Measurements from ENCODE around the gene CTNNA2.

Gene CTNNA2

DNA sequence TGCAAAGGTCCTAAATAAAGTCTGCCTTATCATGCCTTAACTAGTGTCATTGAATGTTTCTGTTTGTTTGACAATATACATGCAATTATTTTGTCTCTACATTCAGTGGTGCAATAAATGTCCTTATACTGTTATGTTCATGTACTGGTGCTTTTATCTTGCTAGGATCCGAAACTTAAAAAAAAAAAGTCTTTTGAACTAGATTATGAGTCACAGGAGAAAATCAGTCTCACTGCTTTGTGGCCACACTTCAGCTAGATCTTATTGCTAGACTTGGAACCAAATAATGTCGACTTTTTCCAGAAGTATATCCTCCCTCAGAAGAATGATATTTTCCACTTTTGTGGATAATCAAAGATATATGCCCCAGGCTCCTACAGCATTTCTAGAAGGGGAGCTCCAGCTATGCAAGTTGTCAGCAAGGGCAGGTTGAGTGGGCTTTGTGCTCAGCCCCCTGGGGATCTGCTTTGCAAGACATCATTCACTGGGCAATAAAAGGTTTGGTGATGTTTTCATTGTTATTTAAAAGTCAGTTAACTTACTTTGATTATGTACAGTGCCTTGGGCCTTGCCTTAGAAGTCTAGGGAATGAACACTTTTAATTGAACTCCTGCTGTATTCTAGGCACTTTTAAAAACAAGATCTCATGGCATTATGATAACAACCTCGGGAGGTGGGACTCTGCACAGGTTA, 948.8 kb downstream of the CTNNA2 start:
- DNase-seq = no peak

DNA sequence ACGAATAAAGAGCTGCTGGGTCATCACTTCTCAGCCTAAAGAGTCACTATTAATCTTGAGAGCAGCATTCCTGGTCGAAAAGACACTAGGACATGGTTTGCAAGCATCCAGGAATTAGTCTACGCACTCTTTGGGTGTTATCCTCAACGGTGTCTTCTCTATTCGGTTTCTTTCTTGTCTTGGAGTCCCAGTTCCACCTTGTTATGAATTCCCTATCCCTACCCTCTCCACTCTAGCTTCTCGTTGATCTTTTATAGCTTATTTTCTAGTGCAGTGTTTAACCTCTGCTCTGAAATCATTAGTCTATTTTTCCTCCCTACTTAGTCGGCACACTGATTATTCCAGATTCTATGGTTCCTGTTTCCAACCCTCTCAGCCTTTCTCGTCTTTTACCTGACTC, 949.8 kb downstream of the CTNNA2 start:
- no peak for DNase-seq

DNA sequence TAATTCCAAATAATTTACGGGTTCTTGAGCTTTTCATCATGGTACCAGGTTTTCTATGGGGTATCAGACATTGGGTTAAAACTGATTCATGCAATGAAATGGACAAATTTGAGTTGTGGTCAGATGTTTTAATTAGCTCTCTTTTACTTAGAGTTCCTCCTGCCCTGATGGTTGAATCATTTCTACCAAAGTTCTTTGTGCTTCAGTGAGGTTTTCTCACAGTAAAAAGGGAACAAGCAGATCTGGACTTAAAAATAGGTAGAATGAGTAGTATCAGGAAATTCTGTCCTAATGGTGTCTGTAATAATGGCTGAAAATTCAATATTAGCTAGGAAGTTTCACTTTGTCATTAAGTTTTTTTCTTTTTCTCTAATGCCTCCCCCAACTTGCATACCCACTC, 951.4 kb downstream of the CTNNA2 start:
- DNase-seq = no peak

DNA sequence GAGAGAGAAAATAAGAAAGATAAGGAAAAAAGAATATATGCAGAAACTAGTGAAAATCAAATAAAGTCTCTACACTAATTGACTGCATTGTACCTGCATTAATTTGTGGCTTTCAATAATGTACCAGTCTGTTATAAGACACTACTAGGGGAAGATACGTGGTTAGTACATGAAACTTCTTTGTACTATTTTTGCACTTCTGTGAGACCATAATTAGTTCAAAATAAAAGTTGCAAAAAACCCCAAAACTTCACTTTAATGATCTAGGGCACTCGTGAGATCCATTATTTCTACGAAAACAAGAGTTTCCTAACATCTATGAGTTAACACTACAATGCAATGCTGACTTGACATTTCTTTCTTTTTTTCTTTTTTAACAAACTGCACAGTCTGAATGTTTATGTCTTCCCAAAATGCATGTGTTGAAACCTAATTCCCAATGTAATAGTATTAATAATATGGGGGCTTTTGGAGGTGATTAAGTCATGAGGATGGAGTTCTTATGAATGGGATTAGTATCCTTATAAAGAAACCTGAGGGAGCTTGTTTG, 954.5 kb downstream of the CTNNA2 start:
- DNase-seq = no peak

DNA sequence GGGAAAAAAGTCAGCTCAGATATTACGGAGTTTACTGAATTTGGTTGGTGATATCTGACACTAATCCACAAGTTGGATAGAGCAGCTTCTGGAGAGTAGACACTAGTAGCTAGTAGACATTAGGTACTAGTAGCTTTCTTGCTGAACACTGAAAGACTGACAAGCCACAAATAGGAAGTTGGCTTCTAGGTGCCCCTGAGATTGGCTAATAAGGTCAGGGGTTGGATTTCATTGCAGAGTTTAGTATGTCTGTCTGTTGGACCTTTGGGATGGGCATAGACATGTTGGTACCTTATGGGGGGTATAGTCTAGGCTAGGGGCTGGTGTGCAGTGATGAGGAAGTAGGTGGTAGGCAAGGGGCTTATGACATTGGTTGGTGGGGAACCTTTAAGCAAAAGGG, 956.6 kb downstream of the CTNNA2 start:
- DNase-seq = no peak

DNA sequence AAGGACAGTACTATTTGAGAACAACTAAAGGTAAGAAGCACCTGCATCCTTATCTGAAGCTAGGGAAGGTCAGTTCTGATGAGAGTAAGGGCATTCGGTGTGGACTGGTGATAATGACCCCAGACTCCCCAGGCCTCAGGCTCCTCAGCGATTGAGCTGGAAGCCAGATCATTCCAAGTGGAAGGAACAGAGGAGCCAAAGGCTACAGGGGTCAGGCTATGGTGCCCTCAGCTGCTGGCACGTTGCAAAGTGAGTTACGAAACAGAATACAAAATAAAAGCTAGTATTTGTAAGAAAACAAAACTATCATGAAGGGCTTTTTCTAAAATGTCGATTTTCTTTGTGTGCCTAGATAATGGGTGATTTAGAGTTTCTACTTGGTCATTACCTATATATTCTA, 960.2 kb downstream of the CTNNA2 start:
- no peak for DNase-seq

DNA sequence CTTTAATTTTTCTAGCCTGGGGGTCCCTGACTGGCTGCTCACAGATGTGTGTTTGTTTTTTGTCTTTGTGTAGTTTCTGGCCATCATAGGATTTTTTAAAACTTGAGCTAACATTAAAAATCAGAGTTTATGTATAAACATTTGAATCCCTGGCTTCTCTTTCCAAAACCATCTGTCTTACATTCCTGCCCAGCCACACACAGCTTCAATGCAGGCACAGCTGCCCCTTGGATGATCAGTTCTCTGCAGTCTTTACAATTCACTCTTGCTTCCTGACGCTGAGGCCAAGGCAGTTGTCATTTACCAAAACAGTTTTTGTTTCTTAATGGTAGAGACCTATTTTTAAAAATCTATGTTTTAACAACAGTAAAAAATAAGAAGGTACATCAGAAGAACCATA, 960.9 kb downstream of the CTNNA2 start:
- no peak for DNase-seq

DNA sequence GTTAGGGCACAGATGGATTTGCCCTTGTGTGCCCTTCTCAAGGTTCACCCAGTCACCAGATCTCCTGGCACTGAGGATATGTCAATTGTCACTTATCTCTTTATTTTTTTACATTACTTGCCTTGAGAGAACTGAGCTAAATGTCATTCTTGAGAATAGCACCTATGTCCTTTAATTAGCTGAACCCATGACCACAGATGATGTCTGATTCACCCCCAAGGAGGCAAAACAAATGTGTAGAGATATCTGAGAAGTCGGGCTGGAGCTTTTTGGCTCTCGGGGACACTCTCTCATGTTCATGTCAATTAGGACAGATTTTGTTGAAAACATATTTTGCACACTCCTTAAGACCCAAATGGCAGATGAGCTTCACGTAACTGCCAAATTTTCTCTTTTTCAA, 963.1 kb downstream of the CTNNA2 start:
- no peak for DNase-seq

DNA sequence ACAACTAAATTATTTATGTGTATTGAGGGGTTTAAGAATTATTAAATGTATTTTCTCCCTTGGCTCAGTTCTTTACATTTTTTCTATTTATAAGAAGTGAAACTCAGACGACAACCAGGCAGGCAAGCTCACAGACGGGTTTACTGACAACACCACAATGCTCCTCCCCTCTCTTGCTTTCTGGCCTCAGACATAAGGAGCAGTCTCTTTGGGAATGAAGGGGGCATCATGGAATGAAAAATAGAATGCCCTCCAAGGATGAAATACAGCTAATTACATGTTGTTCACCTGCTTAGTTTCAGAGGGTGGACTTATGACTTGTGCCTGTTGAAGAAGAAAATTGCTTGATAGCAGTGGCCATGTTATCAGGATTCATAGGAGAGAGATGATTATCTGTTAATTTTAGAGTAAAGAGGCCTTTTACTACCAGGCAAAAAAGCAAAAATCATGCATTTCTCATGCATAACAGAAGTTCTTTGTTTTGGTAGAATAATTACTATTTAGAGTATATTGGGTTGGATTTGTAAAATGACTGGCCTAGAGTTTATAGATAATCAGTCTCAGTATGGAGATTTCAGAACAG, 963.8 kb downstream of the CTNNA2 start:
- DNase-seq = no peak

DNA sequence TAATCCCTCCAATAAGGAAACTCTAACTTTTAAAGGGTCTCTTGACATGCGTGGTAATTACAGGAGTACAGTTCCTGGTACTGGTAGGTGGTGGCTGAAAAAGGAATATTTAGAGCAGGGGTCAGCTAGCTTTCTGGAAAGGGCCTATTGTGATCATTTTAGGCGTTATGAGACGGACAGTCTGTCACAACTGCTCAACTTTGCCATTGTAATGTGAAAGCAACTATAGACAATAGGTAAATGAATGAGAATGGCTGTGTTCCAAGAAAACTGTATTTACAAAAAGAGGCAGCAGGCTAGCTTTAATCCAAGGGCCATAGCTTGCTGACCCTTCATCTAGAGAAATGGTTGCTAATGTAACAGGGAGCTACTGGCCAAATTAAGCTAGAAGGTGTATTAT, 969.4 kb downstream of the CTNNA2 start:
- no peak for DNase-seq

DNA sequence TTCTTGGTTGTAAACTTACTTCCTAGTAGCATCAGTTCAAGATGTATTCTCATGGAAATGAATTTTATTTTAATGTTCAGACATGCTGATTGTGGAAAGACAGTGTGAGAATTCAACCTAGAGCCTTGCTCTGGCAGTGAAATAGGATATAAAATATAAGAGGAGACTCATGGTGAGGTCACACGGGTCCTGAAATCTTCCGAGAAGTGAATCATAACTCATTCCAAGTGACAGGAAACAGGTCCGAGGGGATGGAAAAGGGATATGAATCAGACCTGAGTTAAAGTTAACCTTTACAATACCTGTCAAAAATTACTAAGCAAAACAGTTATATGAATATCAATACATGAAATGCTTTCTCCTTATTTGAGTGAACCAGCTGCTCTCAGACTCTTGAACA, 976.9 kb downstream of the CTNNA2 start:
- no peak for DNase-seq

DNA sequence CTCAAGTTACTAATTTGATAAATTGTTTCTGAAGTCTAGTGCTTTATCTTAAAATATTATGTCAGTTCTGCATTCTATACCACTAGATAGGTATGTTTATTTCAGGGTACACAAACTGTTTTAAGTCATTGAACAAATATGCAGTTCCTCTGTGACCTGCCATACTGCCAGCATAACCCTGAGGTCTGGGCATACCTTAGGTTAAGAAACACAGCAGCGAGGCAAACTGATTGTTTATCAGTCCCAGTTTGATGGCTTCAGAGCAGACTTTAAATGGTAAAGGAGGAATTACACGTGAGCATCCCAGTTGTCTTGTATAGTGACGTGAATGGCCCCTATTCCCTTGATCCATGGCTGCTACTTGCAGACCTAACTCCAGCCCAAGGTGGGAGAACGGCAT, 978.1 kb downstream of the CTNNA2 start:
- no peak for DNase-seq

DNA sequence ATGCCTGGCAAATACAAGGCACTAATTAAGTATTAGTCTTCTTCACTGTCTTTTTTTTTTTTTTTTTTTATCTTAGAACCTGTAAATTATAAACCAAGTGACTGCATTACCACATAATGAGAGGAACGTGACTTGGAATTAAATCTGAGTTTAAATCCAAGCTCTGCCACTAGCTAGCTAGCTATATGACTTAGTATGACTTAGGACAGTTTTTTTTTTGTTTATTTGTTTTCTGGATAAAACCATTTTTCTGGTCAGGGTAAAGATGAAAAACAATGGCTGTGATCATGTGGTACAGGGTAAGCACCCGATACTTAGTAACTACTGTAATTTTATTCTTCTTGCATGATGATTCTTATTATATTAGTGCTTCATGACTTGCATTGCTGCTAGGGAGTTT, 983.5 kb downstream of the CTNNA2 start:
- DNase-seq = no peak

DNA sequence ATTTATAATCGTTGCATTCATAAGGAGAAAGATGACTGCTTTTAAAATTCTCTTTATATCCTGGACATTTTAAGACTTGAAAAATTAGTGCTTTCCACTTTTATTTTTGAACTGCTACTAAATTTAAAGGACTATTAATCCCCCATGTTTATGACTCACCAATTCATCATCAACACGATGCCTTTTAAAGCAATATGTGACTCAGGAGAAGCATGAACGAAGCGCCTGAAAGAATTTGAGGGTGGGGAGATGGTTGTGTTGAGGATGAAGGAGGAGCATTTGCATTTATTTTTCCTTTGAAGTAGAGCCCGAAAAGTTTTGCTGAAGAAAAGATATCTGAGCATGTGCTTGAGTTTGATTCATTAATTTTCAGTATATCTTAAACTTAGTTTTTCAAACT, 983.9 kb downstream of the CTNNA2 start:
- no peak for DNase-seq

DNA sequence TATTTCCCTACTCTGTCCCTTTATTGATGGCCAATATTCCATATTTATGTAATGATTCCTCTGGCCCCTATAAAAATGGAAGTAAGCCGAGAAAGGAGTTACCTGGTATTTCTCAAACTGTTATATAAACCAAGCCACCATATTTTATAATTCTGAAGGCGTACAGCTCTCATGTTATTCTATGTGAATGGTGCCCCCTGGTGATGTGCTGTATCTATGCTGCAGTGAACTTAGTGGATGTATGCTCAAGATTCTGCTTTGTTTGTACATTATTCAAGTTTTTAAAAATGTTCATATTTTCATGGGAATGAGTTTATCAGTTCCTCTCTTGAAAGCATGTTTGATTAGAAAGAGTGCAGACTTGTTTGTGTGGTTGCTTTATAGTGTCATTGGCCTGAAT, 986.2 kb downstream of the CTNNA2 start:
- DNase-seq = peak; percentile 2

DNA sequence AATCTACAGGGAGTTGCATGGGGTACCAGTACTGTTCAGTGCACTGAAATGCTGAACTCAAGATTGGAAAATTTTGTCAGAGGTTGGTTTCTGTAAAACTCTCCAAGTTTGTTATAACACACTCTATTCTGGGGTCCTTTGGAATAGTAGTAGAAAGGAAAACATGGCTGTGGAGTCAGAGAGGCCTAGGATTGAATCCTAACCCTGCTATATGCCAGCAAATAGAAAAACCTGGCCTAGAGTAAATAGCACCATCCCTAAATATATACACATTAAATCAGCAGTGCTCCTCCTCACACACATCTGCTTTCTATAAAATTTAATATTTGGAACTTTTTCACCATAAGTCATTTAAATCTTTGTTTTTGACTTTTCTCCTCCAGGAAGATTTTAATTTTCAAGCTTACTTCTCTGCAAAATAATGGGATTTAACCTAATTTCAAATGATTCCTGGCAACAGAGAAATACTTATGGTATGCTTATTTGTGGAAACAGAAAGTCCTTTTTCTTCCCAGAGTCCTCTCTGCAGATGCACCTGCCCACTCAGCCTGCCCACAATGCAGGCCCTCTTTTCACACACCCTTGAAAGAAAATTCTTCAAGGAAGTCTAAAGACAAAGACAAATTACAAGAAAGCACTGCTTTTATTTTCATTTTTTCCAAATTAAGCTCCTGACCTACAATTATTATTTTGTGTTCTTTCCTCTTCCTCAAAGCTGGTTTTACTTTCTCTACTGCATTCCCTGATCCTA, 989.2 kb downstream of the CTNNA2 start:
- no peak for DNase-seq

DNA sequence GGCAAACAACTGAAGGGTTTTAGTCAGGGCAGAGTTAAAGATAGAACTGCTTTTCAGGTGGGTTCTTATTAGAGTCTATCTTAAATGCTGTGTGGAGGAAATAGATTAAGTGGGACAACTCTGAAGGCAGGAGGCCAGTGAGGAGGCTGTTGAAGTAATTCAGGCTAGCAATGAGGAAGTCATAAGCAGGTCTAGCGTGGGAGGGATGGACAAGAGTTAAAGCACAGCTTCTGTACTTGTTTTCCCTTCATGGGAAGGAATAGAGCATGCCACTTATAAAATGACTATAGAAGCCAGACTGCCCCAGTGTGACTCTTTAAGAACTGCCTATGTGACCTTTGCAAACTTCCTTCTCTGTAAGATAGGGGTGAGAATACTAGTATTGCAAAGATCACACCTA, 993.7 kb downstream of the CTNNA2 start:
- DNase-seq = no peak

DNA sequence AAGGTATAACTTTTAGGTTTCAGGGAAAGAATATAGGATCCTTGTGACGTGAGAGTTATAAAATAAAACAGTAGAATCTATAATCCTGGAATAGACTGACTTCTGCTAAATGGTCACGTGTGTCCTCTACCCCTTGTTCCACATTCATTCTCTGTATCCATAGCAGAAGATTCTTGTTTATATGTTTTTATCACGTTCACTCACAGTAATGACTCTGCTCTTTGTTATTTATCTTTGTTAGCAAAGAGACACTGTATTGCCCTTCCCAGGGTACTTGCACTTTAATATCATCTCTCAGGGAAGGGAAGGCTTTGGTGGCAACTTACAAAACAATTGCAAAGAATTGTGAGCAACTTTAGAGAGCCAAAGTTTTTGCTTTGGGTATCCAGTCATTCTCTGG, 997.9 kb downstream of the CTNNA2 start:
- DNase-seq = no peak

DNA sequence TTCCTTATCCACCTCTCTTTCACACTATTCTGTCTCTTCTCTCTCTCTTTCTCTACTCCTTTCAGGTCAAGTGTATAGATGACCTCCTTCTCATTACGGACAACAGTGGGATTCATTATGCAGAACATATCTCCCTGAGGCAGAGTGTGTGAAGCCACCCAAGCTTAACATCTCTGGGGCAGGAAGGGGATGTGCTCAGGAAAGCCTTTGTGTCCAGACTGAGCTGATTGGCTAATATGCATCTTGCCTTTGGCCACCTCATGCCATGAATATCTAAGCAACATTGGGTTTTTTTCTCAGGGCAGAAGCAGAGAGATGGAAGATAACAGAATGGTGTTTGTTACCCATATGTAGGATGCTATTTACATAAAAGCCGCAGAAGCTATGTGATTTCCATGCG, 1003.1 kb downstream of the CTNNA2 start:
- DNase-seq = no peak

DNA sequence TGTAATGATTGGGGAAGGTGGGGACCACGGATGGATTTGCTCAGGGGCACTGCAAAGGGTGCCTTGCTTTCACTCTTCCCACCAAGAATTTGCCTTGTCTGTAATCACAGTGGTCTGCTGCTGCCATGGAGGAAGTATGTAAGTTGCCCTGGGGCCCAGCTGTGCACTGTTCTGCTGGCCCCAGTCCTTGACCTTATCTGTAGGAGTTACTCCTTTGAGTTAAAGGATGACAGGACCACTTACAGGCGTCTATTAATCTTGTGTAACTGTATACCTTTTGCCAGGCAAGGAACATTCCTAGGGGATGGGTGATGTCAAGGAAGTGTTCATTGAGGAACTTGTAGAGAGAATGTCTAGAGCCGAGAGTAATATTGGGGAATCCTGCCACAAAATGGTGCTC, 1004.5 kb downstream of the CTNNA2 start:
- no peak for DNase-seq

DNA sequence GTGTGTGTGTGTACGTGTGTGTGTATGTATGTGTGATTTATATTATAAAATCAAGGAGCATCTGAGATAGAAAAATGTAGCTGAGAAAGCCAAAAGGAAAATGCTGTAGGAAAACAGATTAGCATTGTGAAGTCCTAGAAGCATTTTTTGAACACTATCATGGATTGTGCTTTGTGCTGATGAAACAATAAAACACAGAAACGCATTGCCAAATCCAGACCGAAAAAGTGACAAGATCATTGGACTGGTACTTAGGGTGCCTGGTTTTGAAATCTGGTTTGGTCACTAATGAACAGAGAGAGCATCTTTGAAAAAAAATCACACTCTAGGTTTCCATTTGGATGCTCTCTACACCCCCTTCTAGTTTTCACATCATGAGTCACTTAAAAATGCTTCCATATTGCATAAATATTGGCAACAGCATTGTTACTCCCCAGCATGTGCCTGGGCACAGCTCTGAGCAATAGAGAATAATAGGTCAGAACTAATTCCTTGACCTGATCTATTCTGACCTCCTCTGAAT, 1006.3 kb downstream of the CTNNA2 start:
- DNase-seq = no peak

DNA sequence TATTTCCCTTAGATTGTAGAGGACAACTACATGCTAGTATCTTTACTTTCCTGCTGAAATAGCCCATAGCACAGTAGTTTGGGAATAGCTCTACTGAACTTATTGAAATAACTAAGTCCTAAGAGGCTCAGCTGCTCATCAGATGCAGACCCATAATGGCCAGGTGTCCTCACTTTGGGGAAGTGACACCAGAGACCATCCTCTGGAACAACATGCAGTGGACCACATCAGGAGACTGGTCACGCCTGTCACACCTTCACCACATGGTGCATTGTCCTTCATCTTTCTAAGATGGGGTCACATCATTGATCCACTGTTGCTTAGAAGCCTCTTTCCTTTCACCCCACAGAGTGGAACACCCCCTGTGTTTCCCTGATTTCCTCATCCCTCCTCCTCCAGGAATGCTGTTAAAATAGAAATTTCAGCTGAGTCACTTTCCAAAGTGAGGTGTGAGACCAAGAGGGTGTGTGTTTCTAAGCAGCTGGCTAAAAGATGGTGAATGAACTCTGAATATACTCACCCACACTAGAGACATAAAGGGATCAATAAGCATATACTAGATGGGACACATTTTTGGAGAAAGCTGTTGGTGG, 1006.9 kb downstream of the CTNNA2 start:
- DNase-seq = no peak

DNA sequence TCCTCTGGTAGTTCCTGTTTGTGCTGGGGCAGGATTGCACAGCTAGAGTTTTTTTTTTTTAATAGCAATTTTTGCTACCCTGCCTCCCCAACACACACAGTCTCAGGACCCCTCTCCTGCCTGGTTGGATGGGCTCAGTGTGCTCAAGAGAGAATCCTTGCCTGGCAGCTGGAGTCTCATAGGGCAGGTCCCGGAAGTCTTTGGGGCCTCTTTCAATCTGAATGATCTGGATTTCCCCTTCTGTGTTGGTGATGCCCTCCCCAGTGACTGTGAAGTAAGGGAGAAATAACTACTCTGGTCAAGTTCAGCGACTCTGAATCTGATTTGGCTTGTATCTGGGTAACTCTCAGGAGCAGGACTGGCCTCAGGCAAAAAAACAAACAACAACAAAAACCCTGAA, 1012.3 kb downstream of the CTNNA2 start:
- DNase-seq = no peak

DNA sequence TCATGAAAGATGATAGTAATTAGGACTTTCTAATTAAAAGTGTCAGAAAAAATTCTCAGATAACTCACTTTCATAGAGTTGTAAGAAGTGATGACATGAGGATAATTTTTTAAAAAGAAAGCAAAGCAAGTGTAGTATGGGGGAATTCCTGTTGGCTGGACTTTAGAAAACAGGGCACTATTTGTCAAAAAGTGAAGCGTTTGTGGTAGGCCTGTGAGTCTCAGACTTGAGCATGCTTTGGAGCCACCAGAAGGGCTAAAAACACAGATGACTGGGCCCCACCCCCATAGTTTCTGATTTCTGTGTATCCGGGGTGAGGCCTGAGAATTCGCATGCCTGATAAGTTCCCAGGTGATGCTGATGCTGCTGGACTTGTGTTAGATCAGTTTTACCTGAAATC, 1014.3 kb downstream of the CTNNA2 start:
- no peak for DNase-seq

All from KG1 (cell line).